ENCODE data around the gene ADCY1. TPM values are rescaled to one million over a fixed set of nuclear protein-coding genes. Genes with fewer than 3 reads are reported as not detected.

The ADCY1 gene
- total and polyA plus RNA-seq, 5 donors from 2014 or later: not detected

- no peaks in the 10 kb centered on the region for H3K9me3 Mint-ChIP-seq
- no peak overlapping the region for H3K4me3 ChIP-seq (ENCODE audit: low read depth, low read length)
- H3K27me3 Mint-ChIP-seq: no peaks in the 10 kb centered on the region
- ATAC-seq (ENCODE audit: low read depth in 2 of 2) (no peak), DNase-seq (no peak)
- no peak overlapping the region for H3K27ac Mint-ChIP-seq
- H3K36me3 Mint-ChIP-seq: no peaks in the 10 kb centered on the region
- H3K9me3 ChIP-seq (ENCODE audit: control insufficient read depth in 2 of 2, low read length in 2 of 2): no peaks in the 10 kb centered on the region
- no peak overlapping the region for H3K4me3 Mint-ChIP-seq
- H3K36me3 ChIP-seq (ENCODE audit: control insufficient read depth, insufficient read depth, low read length): no peaks in the 10 kb centered on the region
- H3K27ac ChIP-seq (ENCODE audit: insufficient read depth, low read length, poor library complexity, severe bottlenecking): no peak overlapping the region
- H3K4me1 ChIP-seq (ENCODE audit: control insufficient read depth, insufficient read depth, low read length, poor library complexity, severe bottlenecking): no peaks in the 10 kb centered on the region
- H3K27me3 ChIP-seq (ENCODE audit: control insufficient read depth, insufficient read depth, low read length): no peaks in the 10 kb centered on the region
- H3K4me1 Mint-ChIP-seq: no peaks in the 10 kb centered on the region
These were observed 74.0 kb downstream of the ADCY1 start for GRCh38 chr7:45647967-45648670.

GRCh38 chr7:45648671-45648995 lies 74.5 kb downstream of the ADCY1 start:
- Histone ChIP-seq H3K27me3 (ENCODE audit: control insufficient read depth, insufficient read depth, low read length) (no peaks in the 10 kb centered on the region), H3K36me3 (ENCODE audit: control insufficient read depth, insufficient read depth, low read length) (no peaks in the 10 kb centered on the region), H3K9me3 (ENCODE audit: control insufficient read depth in 2 of 2, low read length in 2 of 2) (no peaks in the 10 kb centered on the region), H3K4me3 (ENCODE audit: low read depth, low read length) (no peak overlapping the region), H3K4me1 (ENCODE audit: control insufficient read depth, insufficient read depth, low read length, poor library complexity, severe bottlenecking) (no peaks in the 10 kb centered on the region), H3K27ac (ENCODE audit: insufficient read depth, low read length, poor library complexity, severe bottlenecking) (no peak overlapping the region)
- H3K36me3 Mint-ChIP-seq: no peaks in the 10 kb centered on the region
- H3K27me3 Mint-ChIP-seq: no peaks in the 10 kb centered on the region
- DNase-seq (no peak), ATAC-seq (ENCODE audit: low read depth in 2 of 2) (no peak)
- H3K4me1 Mint-ChIP-seq: no peaks in the 10 kb centered on the region
- H3K27ac Mint-ChIP-seq: no peak overlapping the region
- no peaks in the 10 kb centered on the region for H3K9me3 Mint-ChIP-seq
- no peak overlapping the region for H3K4me3 Mint-ChIP-seq

DNA sequence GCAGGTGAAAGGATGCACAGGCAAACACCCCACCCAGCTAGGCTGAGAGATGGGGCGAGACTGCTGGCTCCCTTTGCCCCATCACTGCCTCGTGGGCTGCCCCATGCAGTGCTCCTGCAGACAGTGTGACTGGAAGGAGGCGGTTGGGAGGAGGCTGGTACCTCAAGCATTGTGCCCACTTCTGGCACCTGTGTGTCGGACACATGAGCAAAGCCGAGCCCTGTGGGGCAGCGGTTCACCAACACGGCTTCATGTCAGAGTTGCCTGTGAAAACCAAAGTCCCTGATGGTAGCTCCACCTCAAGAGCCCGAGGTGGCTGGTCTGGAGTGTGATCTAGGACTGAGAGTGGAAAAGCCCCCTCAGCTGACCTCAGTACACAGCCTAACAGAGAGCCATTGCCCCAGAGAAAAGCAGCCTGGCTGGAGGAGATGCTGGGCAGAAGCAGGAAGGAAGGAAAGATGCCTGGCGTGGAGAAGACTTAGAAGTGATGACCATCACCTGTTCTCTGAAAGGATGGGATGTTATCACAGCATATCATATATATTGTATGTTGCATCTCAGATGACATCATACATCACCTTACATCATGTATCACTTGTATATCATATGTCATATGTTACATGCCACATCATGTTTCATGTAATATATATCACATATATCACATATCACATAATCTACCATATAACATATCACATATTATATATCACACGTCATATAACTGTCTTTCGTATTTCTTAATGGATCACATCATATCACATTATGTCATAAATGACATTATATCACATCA lies 75.6 kb downstream of the ADCY1 start:
- Histone ChIP-seq H3K4me1 (ENCODE audit: control insufficient read depth, insufficient read depth, low read length, poor library complexity, severe bottlenecking) (no peaks in the 10 kb centered on the region), H3K9me3 (ENCODE audit: control insufficient read depth in 2 of 2, low read length in 2 of 2) (no peaks in the 10 kb centered on the region), H3K4me3 (ENCODE audit: low read depth, low read length) (no peak overlapping the region), H3K36me3 (ENCODE audit: control insufficient read depth, insufficient read depth, low read length) (no peaks in the 10 kb centered on the region), H3K27ac (ENCODE audit: insufficient read depth, low read length, poor library complexity, severe bottlenecking) (no peak overlapping the region), H3K27me3 (ENCODE audit: control insufficient read depth, insufficient read depth, low read length) (no peaks in the 10 kb centered on the region)
- Mint-ChIP-seq H3K4me1 (no peaks in the 10 kb centered on the region), H3K36me3 (no peaks in the 10 kb centered on the region), H3K27me3 (no peaks in the 10 kb centered on the region), H3K4me3 (no peak overlapping the region), H3K27ac (no peak overlapping the region), H3K9me3 (no peaks in the 10 kb centered on the region)
- no peak for ATAC-seq (ENCODE audit: low read depth in 2 of 2)
- DNase-seq: no peak

DNA sequence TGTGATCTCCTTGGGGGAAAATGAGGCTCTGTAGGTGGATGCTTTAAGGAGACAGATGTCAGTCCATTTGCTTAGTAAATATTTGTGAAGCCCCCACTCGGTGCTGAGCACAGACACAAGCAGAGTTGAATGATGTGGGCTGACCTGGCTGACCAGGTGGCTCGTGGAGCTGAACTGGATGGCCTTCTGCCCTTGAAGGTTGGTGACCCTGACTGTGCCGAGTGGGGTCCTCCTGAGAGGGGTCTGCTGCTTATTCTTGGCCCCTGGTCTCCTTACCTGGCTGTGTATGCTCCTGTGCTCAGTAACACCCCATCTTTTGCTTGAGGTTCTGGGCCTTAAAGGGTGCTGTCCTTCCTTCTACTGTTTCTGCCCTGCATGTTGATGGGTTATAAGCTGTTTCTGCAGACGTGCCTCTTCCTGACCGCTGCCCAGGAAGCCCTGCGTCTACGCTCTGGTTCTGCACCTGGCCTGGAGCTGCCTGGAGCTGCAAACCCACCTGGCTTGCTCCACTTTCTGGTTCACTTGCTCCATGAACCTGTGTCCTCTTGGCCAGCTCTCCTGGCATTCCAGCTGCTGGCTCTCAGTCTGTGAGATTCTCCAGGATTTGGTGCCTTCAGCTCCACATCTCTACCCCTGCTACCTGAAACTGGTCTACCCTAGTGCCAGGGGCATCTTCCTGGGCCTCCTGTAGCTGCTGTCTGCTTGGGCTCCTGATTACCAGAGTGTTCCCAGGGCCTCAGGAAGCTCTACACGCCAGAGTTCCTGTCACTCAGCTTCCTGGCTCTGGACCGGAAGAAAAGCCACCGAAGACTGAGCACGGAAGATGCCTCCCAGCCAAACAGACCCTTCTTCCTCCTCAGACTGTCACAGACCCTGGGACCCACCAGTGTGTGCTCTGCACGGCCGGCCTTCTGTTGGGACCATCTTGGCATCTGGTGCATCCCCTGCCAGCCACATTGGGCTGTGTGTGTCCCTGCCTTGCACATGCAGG lies 76.5 kb downstream of the ADCY1 start:
- H3K4me3 Mint-ChIP-seq: no peak overlapping the region
- ATAC-seq (ENCODE audit: low read depth in 2 of 2): no peak
- Histone ChIP-seq H3K4me1 (ENCODE audit: control insufficient read depth, insufficient read depth, low read length, poor library complexity, severe bottlenecking) (no peaks in the 10 kb centered on the region), H3K4me3 (ENCODE audit: low read depth, low read length) (no peak overlapping the region), H3K9me3 (ENCODE audit: control insufficient read depth in 2 of 2, low read length in 2 of 2) (no peaks in the 10 kb centered on the region), H3K27ac (ENCODE audit: insufficient read depth, low read length, poor library complexity, severe bottlenecking) (no peak overlapping the region), H3K27me3 (ENCODE audit: control insufficient read depth, insufficient read depth, low read length) (no peaks in the 10 kb centered on the region), H3K36me3 (ENCODE audit: control insufficient read depth, insufficient read depth, low read length) (no peaks in the 10 kb centered on the region)
- H3K4me1 Mint-ChIP-seq: no peaks in the 10 kb centered on the region
- H3K27me3 Mint-ChIP-seq: peaks cover 4% of the 10 kb centered on the region
- H3K9me3 Mint-ChIP-seq: peaks cover 0 to 1% (median 0%) of the 10 kb centered on the region in 7 donors
- H3K27ac Mint-ChIP-seq: no peak overlapping the region
- no peak for DNase-seq
- no peaks in the 10 kb centered on the region for H3K36me3 Mint-ChIP-seq

GRCh38 chr7:45651540-45651939 lies 77.4 kb downstream of the ADCY1 start:
- Mint-ChIP-seq H3K36me3 (no peaks in the 10 kb centered on the region), H3K9me3 (peaks cover 0 to 3% (median 0%) of the 10 kb centered on the region in 7 donors), H3K27ac (no peak overlapping the region), H3K4me1 (no peaks in the 10 kb centered on the region), H3K27me3 (peaks cover 4% of the 10 kb centered on the region), H3K4me3 (no peak overlapping the region)
- no peaks in the 10 kb centered on the region for H3K4me1 ChIP-seq (ENCODE audit: control insufficient read depth, insufficient read depth, low read length, poor library complexity, severe bottlenecking)
- H3K36me3 ChIP-seq (ENCODE audit: control insufficient read depth, insufficient read depth, low read length): no peaks in the 10 kb centered on the region
- no peaks in the 10 kb centered on the region for H3K9me3 ChIP-seq (ENCODE audit: control insufficient read depth in 2 of 2, low read length in 2 of 2)
- no peaks in the 10 kb centered on the region for H3K27me3 ChIP-seq (ENCODE audit: control insufficient read depth, insufficient read depth, low read length)
- ATAC-seq (ENCODE audit: low read depth in 2 of 2) (no peak), DNase-seq (no peak)
- H3K27ac ChIP-seq (ENCODE audit: insufficient read depth, low read length, poor library complexity, severe bottlenecking): no peak overlapping the region
- H3K4me3 ChIP-seq (ENCODE audit: low read depth, low read length): no peak overlapping the region

DNA sequence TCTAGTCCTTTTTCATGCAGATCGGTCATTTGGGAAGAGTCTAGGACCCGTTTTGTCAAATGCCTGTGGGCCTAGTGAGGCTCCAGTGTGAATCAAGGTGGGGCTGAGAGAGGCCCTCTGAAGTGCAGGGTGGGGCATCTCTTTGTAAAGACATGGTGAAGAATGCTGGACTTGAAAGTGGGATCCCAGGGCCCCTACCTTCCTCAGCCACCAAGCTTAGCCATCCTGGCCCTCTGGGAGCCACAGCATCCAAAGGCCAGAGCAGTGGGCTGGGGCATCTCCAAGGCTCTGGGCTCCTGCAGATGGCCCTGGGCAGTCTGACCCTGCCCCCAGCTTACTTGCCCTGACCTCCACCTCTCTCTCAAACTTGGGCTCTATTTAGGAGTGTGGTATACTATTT lies 78.5 kb downstream of the ADCY1 start:
- H3K27me3 ChIP-seq (ENCODE audit: control insufficient read depth, insufficient read depth, low read length): no peaks in the 10 kb centered on the region
- no peaks in the 10 kb centered on the region for H3K36me3 ChIP-seq (ENCODE audit: control insufficient read depth, insufficient read depth, low read length)
- no peak for DNase-seq
- H3K4me1 Mint-ChIP-seq: no peaks in the 10 kb centered on the region
- H3K36me3 Mint-ChIP-seq: no peaks in the 10 kb centered on the region
- ATAC-seq (ENCODE audit: low read depth in 2 of 2): no peak
- H3K4me1 ChIP-seq (ENCODE audit: control insufficient read depth, insufficient read depth, low read length, poor library complexity, severe bottlenecking): no peaks in the 10 kb centered on the region
- no peak overlapping the region for H3K4me3 Mint-ChIP-seq
- H3K9me3 ChIP-seq (ENCODE audit: control insufficient read depth in 2 of 2, low read length in 2 of 2): no peaks in the 10 kb centered on the region
- H3K4me3 ChIP-seq (ENCODE audit: low read depth, low read length): no peak overlapping the region
- H3K27me3 Mint-ChIP-seq: peaks cover 4% of the 10 kb centered on the region
- peaks cover 0 to 3% (median 0%) of the 10 kb centered on the region in 7 donors for H3K9me3 Mint-ChIP-seq
- no peak overlapping the region for H3K27ac Mint-ChIP-seq
- no peak overlapping the region for H3K27ac ChIP-seq (ENCODE audit: insufficient read depth, low read length, poor library complexity, severe bottlenecking)

- Histone ChIP-seq H3K27me3 (ENCODE audit: control insufficient read depth, insufficient read depth, low read length) (no peaks in the 10 kb centered on the region), H3K4me1 (ENCODE audit: control insufficient read depth, insufficient read depth, low read length, poor library complexity, severe bottlenecking) (no peaks in the 10 kb centered on the region), H3K27ac (ENCODE audit: insufficient read depth, low read length, poor library complexity, severe bottlenecking) (no peak overlapping the region), H3K9me3 (ENCODE audit: control insufficient read depth in 2 of 2, low read length in 2 of 2) (no peaks in the 10 kb centered on the region), H3K4me3 (ENCODE audit: low read depth, low read length) (no peak overlapping the region), H3K36me3 (ENCODE audit: control insufficient read depth, insufficient read depth, low read length) (no peaks in the 10 kb centered on the region)
- Mint-ChIP-seq H3K9me3 (peaks cover 0 to 3% (median 0%) of the 10 kb centered on the region in 7 donors), H3K36me3 (no peaks in the 10 kb centered on the region), H3K4me3 (no peak overlapping the region), H3K27ac (no peak overlapping the region), H3K27me3 (peaks cover 4% of the 10 kb centered on the region), H3K4me1 (no peaks in the 10 kb centered on the region)
- no peak for DNase-seq
- no peak for ATAC-seq (ENCODE audit: low read depth in 2 of 2)
These were observed 79.2 kb downstream of the ADCY1 start for GRCh38 chr7:45653209-45653907.
